Skeletal muscle cell (primary cell): ENCODE measurements around the gene SFXN5.

Experiments used
- DNase-seq: peaks from one replicate; pipeline ENCODE4 v3.0.0-alpha.2; 2010; ENCODE audit warnings: low read depth
- H3K4me3 ChIP-seq: 2 replicates; pipeline ENCODE4 v1.5.1; 2011; ENCODE audit warnings: low read depth, mild to moderate bottlenecking, control low read depth, low read length, moderate library complexity

SFXN5 gene

GRCh38 chr2:73003027-73003426, 68.5 kb downstream of the SFXN5 start:
- H3K4me3 ChIP-seq: no peak overlapping the region
- no peak for DNase-seq

- DNase-seq: no peak
- no peak overlapping the region for H3K4me3 ChIP-seq
Measured at GRCh38 chr2:73000808-73001570, 70.5 kb downstream of the SFXN5 start.

- no peak overlapping the region for H3K4me3 ChIP-seq
- DNase-seq: no peak
Measured at GRCh38 chr2:72999729-73000725, 71.5 kb downstream of the SFXN5 start.

GRCh38 chr2:72998724-72999123, 72.8 kb downstream of the SFXN5 start:
- no peak overlapping the region for H3K4me3 ChIP-seq

GRCh38 chr2:72998234-72998651, 73.3 kb downstream of the SFXN5 start:
- no peak overlapping the region for H3K4me3 ChIP-seq
- DNase-seq: no peak

More at GRCh38 chr2:72998724-72999123, 72.8 kb downstream of the SFXN5 start:
- DNase-seq: no peak

DNA sequence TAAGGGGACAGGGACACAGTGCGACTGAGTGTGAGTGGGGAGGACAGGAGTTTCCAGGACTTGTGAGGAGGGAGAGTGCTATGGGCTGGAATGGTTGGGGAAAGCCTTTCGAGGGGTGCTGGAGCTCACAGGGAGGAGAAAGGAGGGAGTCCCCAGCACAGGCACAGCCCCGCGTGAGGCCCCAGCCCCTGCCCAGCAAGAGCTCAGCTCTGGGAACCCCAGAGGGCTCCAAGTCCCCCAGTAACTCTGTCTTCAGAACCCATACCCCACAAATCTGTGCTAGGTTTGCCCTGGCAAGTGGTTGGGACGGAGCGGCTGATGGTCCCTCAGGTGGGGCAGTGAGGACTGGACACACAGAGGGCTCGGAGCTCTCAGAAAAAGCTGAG, 75.4 kb downstream of the SFXN5 start:
- no peak for DNase-seq
- H3K4me3 ChIP-seq: no peak overlapping the region

DNA sequence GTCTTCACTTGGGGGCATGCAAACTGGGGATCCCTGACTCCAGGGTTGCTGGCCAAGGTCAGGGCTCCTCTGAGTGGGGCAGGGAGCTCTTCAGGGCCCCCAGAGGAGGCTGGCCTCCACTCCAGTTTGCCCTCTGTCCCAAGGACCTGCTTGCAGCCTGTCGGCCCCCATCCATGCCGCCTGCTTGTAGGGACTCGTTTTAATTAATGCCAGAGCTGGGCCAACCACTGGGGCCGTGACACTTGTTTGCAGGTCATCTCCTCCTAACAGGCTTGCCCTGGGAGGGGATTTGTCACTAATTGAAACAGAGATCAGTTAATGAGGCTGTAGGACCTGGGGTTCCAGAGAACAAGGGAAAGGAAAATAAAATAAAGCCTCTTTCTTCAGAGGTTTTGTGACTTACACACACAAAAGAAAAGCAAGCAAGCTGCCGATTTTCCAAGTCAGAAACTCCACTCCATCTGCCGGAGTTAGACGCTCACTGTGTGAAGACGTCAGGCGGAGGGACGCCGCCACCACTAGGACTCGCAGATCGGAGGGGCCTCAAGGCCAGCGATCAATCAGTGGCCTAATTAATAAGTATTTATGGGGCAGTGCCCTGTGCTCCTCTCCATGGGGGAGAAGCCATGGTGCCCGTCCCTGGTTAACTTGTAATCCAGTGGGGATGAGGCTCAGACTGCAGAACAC, 75.9 kb downstream of the SFXN5 start:
- DNase-seq: no peak

GRCh38 chr2:72994991-72995380, 76.5 kb downstream of the SFXN5 start:
- no peak overlapping the region for H3K4me3 ChIP-seq

More for the DNA sequence above, 75.9 kb downstream of the SFXN5 start:
- no peak overlapping the region for H3K4me3 ChIP-seq

GRCh38 chr2:72994282-72994990, 77.1 kb downstream of the SFXN5 start:
- DNase-seq: no peak
- no peak overlapping the region for H3K4me3 ChIP-seq

More at GRCh38 chr2:72994991-72995380, 76.5 kb downstream of the SFXN5 start:
- no peak for DNase-seq

GRCh38 chr2:72993933-72994280, 77.6 kb downstream of the SFXN5 start:
- H3K4me3 ChIP-seq: no peak overlapping the region
- DNase-seq: no peak

DNA sequence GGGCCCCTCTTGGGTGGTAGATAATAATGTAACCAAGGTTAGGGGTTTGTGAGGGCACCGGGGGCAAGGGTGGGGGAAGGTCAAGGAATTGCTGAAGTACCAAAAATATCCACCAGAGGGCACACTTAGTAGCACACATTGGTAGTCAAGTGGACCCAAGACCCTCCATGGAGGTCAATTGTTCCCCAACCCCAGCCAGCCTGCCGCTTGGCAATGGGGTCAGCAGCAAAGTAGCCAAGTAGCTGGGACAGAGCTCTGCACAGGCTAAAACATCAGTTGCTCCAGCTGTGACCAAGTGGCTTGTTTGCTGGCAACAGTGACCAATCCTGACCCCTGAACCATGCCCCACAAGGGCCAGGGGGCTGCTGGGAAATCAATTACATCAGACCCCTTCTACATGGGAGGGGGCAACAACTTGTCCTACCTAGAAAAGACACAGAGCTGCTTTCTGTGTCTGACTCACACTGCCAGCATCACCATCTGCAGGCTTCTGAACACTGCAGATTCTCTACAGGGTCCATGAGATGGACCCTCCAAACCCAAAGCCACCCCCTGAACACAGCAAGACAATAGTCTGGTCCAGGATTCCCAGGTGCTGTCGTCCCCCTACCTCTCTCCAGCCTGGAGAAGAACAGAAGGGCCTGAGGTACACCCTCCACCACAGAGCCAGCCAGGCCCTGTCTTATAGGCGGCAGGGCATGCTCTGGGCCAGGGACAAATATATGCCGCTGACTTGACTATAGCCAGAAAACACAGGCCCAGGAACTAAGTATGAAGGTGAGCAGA, 78.2 kb downstream of the SFXN5 start:
- H3K4me3 ChIP-seq: no peak overlapping the region
- no peak for DNase-seq

GRCh38 chr2:72992734-72993102, 78.8 kb downstream of the SFXN5 start:
- H3K4me3 ChIP-seq: no peak overlapping the region
- no peak for DNase-seq

- H3K4me3 ChIP-seq: no peak overlapping the region
- no peak for DNase-seq
Measured at GRCh38 chr2:72991980-72992733, 79.4 kb downstream of the SFXN5 start.

GRCh38 chr2:72991439-72991725, 80.1 kb downstream of the SFXN5 start:
- no peak for DNase-seq
- no peak overlapping the region for H3K4me3 ChIP-seq

DNA sequence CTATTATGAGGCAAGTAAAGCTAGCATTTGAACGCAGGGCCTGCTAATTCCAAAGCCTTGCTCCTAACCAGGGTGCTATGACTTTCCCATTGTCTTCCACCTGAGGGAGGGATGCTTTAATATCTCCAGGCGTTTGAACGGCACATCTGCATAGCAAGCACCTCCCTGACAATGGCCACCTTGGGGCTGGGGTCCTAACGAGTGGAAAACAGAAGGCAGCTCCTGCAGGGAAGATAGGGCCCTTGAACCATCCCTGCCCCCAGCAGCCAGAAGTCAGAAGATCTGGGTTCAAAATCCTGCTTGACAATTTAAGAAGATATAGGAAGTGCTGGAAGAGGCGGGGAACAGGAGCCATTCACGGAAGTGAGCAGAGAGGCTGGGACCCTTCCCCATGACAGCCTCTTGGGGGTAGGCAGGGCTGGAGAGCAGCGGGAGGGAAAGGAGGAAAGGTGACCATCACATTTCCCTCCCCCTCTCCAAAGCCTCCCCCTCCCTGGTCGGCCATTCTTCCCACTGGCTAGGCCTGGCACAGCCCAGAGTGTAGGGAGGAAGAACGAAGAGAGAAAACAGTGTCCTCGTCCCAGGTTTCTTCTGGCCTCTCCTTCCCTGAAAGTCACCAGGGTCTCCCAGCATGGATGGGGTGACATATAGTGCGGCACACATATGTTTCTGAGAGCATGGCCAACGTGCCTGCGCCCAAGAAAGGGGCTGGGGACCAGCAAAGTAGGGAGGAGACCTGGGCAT, 80.6 kb downstream of the SFXN5 start:
- no peak overlapping the region for H3K4me3 ChIP-seq
- no peak for DNase-seq

- H3K4me3 ChIP-seq: no peak overlapping the region
- no peak for DNase-seq
Measured at GRCh38 chr2:72989770-72990556, 81.5 kb downstream of the SFXN5 start.
